Kidney capillary endothelial cell (primary cell): Measurements from ENCODE around the gene LOXL3.

Experiments
- DNase-seq: peaks from one replicate; pipeline ENCODE4 v3.0.0-alpha.2; 2018; ENCODE audit warnings: low spot score

Gene LOXL3

GRCh38 chr2:74507145-74507925, 46.4 kb downstream of the LOXL3 start, which contains the start of gene PCGF1:
Gene PCGF1, minus strand, starts transcription at chr2:74507695. Its CDS starts 27 bp downstream, at chr2:74507668.
- DNase-seq: peak; percentile 95

DNA sequence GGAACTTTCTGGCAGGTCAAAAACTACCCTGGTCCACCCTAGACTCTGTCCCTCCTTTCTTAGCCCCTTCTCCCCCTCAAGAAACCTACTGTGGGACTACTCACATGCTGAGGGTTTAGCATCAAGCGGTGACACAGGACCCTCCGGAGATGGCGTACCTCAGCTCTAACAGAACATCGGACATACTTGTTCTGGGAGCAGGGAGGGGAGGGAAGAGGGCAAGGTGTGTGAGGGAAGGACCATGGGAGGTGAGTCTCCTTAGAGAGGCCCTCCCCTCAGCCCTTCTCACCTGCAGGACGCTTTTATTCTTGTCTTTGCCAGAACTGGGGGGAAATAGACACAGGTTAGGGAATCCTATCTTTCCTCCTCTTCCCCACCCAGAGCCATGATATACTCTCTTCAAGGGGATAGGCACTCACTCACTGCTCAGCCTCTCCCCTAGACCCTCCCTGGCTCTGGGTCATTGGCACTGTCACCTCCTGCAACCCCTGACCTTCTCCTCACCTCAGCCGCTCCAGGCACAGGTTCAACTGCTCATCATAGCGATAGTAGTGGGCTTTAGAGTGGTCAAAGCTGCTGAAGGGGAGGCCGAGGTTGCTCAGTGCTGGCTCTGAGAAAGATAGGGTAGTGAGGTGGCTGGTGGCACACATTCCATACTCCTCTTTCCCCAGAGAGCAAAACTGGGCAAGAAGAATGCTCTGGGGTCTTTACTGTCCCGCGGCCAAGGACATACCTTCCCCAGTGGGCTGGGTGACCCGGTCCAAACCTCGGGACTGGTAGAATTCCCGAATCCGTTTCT, 48.1 kb downstream of the LOXL3 start:
- no peak for DNase-seq

- no peak for DNase-seq
Measured at GRCh38 chr2:74504591-74504990, 49.2 kb downstream of the LOXL3 start.

GRCh38 chr2:74503506-74504475, 50.0 kb downstream of the LOXL3 start:
- DNase-seq: no peak

DNA sequence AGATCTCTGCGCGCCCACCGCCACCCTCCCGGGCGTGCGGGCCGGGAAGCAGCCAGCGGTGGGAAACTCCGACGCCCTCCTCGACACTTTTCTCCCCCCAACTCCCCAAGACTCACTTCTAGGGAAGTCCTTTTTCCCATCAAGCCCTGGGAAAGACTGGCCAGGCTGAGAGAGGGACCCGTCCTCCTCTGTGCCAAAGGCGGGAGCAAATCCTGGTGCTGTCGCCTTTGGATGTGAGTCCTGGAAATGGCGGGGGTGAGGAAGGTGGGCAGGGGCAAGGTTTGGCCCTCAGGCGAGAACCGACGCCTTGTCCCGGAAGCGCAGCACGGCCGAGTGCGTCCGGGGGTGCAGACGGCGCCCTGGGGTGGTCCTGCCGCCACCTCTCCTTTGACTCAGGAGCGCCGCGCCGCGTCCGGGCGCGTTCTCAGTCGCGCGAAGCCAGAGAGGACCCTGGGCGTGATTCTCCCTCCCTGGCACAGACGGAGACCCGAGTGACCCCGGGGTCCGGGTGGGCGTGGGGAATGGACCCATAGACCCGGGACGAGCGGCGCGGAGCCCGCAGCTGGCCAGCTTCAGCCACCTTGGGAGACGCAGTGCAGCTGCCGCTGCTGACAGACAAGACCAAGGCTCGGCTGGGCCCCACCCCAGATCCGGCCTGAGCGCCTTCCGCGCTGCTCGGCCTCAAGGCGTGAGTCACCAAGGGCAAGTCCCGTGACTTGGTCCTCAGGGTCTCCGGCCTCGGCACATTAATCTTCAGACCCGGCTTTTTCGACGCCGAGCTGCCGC, 50.8 kb downstream of the LOXL3 start:
- DNase-seq: peak; percentile 88

DNA sequence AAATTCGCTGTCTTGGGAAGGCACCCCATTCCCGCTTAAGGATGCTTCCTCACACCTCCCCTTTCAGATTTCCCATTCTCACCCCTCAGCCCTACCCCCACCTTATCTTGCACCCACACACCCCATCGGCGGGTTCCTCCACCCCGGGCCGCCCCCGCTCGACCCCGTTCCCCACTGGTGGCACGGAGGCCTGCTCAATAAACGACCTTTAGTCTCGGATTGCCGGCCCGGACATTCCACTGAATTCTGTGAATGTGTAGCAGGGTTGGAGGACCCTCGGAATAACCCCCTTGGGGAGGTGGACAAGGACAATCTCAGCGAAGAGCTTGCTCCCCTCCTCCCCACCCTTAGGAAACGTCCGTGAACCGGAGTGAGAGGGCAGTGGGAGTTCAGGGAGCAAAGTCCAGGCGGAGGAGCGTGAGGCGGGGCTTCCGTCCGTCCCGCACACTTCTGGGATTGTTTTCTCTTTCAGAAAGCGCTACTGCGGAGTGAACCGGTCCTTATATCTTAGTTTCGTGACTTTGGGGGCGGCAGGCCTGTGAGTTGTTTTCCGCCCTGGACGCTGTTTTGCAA, 51.5 kb downstream of the LOXL3 start:
- DNase-seq: no peak

DNA sequence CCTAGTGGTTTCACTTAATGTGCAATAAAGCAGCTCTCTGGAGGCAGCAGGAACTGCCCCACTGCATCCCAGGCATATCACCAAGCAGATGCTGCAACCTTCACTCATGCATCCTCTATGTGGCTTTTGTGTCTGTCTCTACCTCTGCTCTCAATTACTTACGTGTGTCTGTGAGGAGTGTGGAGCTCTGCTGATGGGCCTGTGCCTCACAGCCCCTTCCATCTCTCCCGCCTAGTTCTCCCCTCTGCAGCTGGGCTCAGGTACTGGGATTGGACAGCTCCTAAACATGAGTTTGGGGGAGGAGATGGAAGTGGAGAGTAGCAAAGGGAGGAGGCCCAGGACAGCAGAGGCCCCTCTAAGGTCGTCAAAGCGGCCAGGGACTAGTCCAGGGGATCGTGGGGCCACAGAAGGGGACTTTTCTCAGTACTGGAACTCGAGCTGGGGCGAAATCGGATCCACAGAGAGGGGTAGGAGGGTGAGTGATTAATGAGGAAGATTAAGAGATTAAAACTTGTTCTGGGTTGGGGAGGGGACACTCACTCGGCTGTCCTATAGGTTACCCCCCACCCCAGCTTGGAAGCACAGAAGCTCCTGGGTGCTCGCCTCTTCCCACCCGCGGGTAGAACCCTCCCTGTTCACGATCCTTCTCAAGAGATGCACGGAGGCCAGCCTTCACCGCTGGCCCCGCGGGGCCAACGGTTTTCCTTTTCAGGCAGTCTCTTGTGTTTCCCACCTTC, 52.2 kb downstream of the LOXL3 start:
- DNase-seq: no peak

DNA sequence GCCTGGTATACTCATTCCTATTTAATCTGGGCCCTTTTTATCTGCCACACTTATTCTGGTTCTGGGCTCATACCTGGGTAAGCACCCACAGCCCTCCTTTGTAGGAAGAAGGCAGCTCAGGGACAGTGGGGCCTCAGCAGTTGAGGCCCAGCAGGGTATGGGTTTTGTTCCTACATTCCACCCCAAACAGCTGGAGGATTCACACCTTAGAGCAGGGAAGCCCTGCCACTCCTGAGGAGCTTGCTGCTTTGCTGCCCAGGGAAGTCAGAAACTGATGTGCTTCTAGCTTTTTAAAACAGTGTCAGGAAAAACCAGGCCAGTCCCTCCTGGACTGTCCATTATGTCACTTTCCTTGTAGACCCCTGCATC, 53.2 kb downstream of the LOXL3 start:
- no peak for DNase-seq

GRCh38 chr2:74499940-74500577, 53.7 kb downstream of the LOXL3 start:
- DNase-seq: no peak

GRCh38 chr2:74499267-74499939, 54.3 kb downstream of the LOXL3 start, which contains the start of gene LBX2:
Gene LBX2, minus strand, starts transcription at chr2:74499603. Its CDS starts 66 bp downstream, at chr2:74499537.
- no peak for DNase-seq

GRCh38 chr2:74498500-74499266, 55.1 kb downstream of the LOXL3 start:
- no peak for DNase-seq

- DNase-seq: no peak
Measured at GRCh38 chr2:74497777-74498499, 55.8 kb downstream of the LOXL3 start.

DNA sequence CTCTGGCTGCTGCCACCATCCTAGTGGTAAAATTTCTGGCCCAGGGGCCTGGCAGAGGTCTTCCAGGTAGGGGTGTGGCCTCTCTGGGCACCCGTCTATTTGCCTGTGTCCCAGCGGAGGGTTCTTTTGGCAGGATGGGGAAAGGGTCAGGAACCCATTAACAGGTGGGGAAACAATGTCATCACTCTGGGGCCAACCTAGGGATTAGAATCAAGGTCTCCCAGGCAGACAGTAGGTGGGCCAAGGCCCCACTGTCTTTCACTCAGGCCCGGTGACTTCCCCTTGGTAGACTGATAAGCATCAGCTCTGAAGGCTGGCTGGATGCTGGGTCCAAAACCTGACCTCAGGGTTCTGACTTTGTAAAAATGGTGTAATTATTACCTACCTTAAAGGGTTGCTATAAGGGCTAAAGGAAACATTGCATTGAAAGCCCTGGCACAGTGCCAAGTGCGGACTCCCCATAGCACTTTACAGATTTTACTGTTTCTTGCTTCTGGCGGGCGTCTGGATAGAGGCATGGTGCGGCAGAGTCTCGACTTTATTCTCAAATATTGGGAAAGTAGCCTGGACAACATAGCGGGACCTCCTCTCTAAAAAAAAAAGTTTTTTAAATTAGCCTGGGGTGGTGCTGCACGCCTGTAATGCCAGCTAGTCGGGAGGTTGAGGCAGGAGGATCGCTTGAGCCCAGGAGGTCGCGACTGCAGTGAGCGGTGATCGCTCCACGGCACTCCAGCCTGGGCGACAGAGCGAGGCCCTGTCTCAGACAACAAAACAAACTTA, 56.6 kb downstream of the LOXL3 start:
- DNase-seq: no peak

DNA sequence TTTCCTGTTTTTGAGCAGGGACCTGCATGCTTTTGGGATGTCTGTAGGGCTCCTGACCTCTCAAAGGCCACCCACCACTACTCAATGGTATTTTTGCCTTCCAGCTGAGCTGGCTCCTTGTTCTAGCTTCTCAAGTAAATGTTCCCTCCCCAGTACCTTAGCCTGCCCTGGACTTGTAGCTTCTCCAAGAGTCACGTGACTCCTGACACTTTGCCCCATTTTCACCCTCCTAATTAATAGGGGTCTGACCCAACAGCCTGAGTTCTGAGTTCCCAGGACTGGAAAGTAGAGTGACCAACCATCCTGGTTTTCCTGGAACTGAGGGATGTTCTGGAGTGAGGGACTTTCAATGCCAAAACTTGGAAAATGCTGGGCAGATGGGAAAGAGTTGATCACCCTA, 58.3 kb downstream of the LOXL3 start:
- no peak for DNase-seq

GRCh38 chr2:74493546-74493945, 60.2 kb downstream of the LOXL3 start:
- no peak for DNase-seq

GRCh38 chr2:74491648-74492544, 61.8 kb downstream of the LOXL3 start:
- DNase-seq: no peak
